GM23248 (cell line): ENCODE data around the gene PYGO2.

Source experiments
- EZH2 ChIP-seq: fragments of 200-600 bp; sonication (generic); IDR thresholded peaks from 2 replicates; pipeline ENCODE4 v1.6.1; 2018; ENCODE audit warnings: antibody characterized with exemption, mild to moderate bottlenecking; ENCODE audit not compliant: insufficient read depth, poor library complexity, severe bottlenecking
- EZH2phosphoT487 ChIP-seq: fragments of 200-600 bp; sonication (generic); IDR thresholded peaks from 2 replicates; pipeline ENCODE4 v1.6.1; 2018; ENCODE audit warnings: antibody characterized with exemption, moderate library complexity, mild to moderate bottlenecking, low read depth; ENCODE audit not compliant: insufficient read depth

GRCh38 chr1:154964359-154964758 lies 2.8 kb upstream of the PYGO2 start:
- no peak for TF ChIP-seq EZH2
- TF ChIP-seq EZH2phosphoT487: no peak
